WTC11 (cell line): ENCODE results near the gene POLDIP3.
"Not testable (repeated sequence)": the region's sequence is repeated elsewhere in the genome, so short reads cannot be mapped to it uniquely, and the experiment has no call there.

Source experiments
- ATF3 ChIP-seq: sonication (generic); formaldehyde crosslinking; conservative IDR thresholded peaks from 2 replicates; pipeline ENCODE4 v1.8.1; 2022; ENCODE audit warnings: mild to moderate bottlenecking, missing genetic modification reagents
- CBFB ChIP-seq: sonication (generic); formaldehyde crosslinking; IDR thresholded peaks from 2 replicates; pipeline ENCODE4 v1.8.1; 2022; ENCODE audit warnings: mild to moderate bottlenecking, low read depth, missing genetic modification reagents
- ELF4 ChIP-seq: sonication (generic); formaldehyde crosslinking; IDR thresholded peaks from 2 replicates; pipeline ENCODE4 v1.8.1; 2022; ENCODE audit warnings: low read depth, mild to moderate bottlenecking, moderate library complexity, missing genetic modification reagents
- NR2C2 ChIP-seq: sonication (generic); formaldehyde crosslinking; IDR thresholded peaks from 2 replicates; pipeline ENCODE4 v1.8.0; 2022; ENCODE audit warnings: mild to moderate bottlenecking, missing genetic modification reagents
- ZNF121 ChIP-seq: sonication (generic); formaldehyde crosslinking; IDR thresholded peaks from 2 replicates; pipeline ENCODE4 v1.8.0; 2023; ENCODE audit warnings: missing genetic modification reagents
- TF ChIP-seq, protein P1 (sequence below): fragments of 200-600 bp; IDR thresholded peaks from 2 replicates; pipeline ENCODE4 v1.8.0; 2022; ENCODE audit warnings: antibody characterized with exemption
- TF ChIP-seq, protein P2 (sequence below): sonication (generic); formaldehyde crosslinking; IDR thresholded peaks from 2 replicates; pipeline ENCODE4 v1.8.0; 2022; ENCODE audit warnings: mild to moderate bottlenecking, missing genetic modification reagents
- TF ChIP-seq, protein P3 (sequence below): fragments of 250-450 bp; sonication (Bioruptor Pico); IDR thresholded peaks from 2 replicates; pipeline ENCODE4 v2.1.2; 2022; ENCODE audit warnings: mild to moderate bottlenecking, moderate library complexity
- TF ChIP-seq, protein P4 (sequence below): sonication (generic); formaldehyde crosslinking; IDR thresholded peaks from 2 replicates; pipeline ENCODE4 v1.8.0; 2022; ENCODE audit warnings: missing genetic modification reagents
- TF ChIP-seq, protein P5 (sequence below): sonication (generic); formaldehyde crosslinking; IDR thresholded peaks from 2 replicates; pipeline ENCODE4 v1.8.1; 2023; ENCODE audit warnings: mild to moderate bottlenecking, missing genetic modification reagents

DNA sequence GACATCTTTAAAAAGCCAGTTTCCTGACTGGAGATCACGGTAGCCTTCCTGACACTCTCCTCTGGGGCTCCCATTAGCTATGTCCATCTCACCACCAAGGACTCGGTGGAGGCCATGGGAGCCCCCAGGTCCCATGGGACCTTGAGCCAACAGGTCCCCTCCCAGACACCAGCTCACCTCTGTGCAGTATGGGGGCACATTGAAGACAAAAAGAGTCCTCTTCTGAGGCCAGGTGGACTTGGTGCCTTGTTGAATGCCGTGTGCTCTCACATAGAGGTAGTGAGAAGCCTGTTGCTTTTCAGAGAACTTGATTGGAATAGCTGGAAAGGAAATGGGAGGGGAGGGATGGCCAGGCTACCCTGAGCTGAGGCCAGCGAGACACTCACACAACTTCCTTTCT lies 34.6 kb downstream of the POLDIP3 start:
- not testable (repeated sequence) for TF ChIP-seq ELF4 (CRISPR knock-in tag); ATF3 (CRISPR knock-in tag); ZNF121; CBFB; NR2C2 (CRISPR knock-in tag)
- TF ChIP-seq, protein P1, sequence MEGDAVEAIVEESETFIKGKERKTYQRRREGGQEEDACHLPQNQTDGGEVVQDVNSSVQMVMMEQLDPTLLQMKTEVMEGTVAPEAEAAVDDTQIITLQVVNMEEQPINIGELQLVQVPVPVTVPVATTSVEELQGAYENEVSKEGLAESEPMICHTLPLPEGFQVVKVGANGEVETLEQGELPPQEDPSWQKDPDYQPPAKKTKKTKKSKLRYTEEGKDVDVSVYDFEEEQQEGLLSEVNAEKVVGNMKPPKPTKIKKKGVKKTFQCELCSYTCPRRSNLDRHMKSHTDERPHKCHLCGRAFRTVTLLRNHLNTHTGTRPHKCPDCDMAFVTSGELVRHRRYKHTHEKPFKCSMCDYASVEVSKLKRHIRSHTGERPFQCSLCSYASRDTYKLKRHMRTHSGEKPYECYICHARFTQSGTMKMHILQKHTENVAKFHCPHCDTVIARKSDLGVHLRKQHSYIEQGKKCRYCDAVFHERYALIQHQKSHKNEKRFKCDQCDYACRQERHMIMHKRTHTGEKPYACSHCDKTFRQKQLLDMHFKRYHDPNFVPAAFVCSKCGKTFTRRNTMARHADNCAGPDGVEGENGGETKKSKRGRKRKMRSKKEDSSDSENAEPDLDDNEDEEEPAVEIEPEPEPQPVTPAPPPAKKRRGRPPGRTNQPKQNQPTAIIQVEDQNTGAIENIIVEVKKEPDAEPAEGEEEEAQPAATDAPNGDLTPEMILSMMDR: not testable (repeated sequence)
- TF ChIP-seq, protein P2, sequence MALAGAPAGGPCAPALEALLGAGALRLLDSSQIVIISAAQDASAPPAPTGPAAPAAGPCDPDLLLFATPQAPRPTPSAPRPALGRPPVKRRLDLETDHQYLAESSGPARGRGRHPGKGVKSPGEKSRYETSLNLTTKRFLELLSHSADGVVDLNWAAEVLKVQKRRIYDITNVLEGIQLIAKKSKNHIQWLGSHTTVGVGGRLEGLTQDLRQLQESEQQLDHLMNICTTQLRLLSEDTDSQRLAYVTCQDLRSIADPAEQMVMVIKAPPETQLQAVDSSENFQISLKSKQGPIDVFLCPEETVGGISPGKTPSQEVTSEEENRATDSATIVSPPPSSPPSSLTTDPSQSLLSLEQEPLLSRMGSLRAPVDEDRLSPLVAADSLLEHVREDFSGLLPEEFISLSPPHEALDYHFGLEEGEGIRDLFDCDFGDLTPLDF (CRISPR knock-in tag): not testable (repeated sequence)
- TF ChIP-seq, protein P3, sequence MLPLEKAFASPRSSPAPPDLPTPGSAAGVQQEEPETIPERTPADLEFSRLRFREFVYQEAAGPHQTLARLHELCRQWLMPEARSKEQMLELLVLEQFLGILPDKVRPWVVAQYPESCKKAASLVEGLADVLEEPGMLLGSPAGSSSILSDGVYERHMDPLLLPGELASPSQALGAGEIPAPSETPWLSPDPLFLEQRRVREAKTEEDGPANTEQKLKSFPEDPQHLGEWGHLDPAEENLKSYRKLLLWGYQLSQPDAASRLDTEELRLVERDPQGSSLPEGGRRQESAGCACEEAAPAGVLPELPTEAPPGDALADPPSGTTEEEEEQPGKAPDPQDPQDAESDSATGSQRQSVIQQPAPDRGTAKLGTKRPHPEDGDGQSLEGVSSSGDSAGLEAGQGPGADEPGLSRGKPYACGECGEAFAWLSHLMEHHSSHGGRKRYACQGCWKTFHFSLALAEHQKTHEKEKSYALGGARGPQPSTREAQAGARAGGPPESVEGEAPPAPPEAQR: not testable (repeated sequence)
- TF ChIP-seq, protein P4, sequence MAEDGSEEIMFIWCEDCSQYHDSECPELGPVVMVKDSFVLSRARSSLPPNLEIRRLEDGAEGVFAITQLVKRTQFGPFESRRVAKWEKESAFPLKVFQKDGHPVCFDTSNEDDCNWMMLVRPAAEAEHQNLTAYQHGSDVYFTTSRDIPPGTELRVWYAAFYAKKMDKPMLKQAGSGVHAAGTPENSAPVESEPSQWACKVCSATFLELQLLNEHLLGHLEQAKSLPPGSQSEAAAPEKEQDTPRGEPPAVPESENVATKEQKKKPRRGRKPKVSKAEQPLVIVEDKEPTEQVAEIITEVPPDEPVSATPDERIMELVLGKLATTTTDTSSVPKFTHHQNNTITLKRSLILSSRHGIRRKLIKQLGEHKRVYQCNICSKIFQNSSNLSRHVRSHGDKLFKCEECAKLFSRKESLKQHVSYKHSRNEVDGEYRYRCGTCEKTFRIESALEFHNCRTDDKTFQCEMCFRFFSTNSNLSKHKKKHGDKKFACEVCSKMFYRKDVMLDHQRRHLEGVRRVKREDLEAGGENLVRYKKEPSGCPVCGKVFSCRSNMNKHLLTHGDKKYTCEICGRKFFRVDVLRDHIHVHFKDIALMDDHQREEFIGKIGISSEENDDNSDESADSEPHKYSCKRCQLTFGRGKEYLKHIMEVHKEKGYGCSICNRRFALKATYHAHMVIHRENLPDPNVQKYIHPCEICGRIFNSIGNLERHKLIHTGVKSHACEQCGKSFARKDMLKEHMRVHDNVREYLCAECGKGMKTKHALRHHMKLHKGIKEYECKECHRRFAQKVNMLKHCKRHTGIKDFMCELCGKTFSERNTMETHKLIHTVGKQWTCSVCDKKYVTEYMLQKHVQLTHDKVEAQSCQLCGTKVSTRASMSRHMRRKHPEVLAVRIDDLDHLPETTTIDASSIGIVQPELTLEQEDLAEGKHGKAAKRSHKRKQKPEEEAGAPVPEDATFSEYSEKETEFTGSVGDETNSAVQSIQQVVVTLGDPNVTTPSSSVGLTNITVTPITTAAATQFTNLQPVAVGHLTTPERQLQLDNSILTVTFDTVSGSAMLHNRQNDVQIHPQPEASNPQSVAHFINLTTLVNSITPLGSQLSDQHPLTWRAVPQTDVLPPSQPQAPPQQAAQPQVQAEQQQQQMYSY (CRISPR knock-in tag): not testable (repeated sequence)
- TF ChIP-seq, protein P5, sequence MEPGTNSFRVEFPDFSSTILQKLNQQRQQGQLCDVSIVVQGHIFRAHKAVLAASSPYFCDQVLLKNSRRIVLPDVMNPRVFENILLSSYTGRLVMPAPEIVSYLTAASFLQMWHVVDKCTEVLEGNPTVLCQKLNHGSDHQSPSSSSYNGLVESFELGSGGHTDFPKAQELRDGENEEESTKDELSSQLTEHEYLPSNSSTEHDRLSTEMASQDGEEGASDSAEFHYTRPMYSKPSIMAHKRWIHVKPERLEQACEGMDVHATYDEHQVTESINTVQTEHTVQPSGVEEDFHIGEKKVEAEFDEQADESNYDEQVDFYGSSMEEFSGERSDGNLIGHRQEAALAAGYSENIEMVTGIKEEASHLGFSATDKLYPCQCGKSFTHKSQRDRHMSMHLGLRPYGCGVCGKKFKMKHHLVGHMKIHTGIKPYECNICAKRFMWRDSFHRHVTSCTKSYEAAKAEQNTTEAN (CRISPR knock-in tag): not testable (repeated sequence)
